K562 (cell line): ENCODE results near the gene DNAJB2. TPM values are rescaled to one million over a fixed set of nuclear protein-coding genes. Genes with fewer than 3 reads are reported as not detected.

Experiments
- CHD4 ChIP-seq: fragments of 200-600 bp; sonication (generic); IDR thresholded peaks from 3 replicates; pipeline ENCODE4 v1.6.1; 2012; ENCODE audit warnings: low read depth, mild to moderate bottlenecking, mixed read lengths, low read length, inconsistent platforms; ENCODE audit not compliant: insufficient read depth, insufficient replicate concordance, poor library complexity, severe bottlenecking
- PML ChIP-seq: IDR thresholded peaks from 2 replicates; pipeline ENCODE4 v1.6.1; 2012; ENCODE audit warnings: low read length, inconsistent platforms
- RAD21 ChIP-seq, 2 experiments: fragments of 250-450 bp in 1 of 2; fragments of 450-650 bp in 1 of 2; sonication (Bioruptor Pico) in 1 of 2; formaldehyde crosslinking in 1 of 2; IDR thresholded peaks in 1 of 2; conservative IDR thresholded peaks in 1 of 2; 2 replicates each; pipeline versions ENCODE4 v1.4.0 to v1.8.0; 2020 to 2022; ENCODE audit warnings: mild to moderate bottlenecking in 2 of 2, moderate library complexity in 1 of 2
- ZC3H8 ChIP-seq: fragments of 450-650 bp; IDR thresholded peaks from 2 replicates; pipeline ENCODE4 v1.6.1; 2017
- ZNF512 ChIP-seq: IDR thresholded peaks from 2 replicates; pipeline ENCODE4 v1.6.1; 2016; ENCODE audit warnings: missing genetic modification characterization, missing compliant biosample characterization
- ZNF668 ChIP-seq: fragments of 250-450 bp; sonication (Bioruptor Pico); IDR thresholded peaks from 2 replicates; pipeline ENCODE4 v1.8.0; 2022; ENCODE audit warnings: mild to moderate bottlenecking, inconsistent platforms
- polyA plus RNA-seq, 8 experiments: library from polyadenylated mRNA; depleted of rRNA in 4 of 8; stranded (reverse) in 5 of 8; unstranded in 3 of 8; fragments of >200 nt; fragmentation: Nextera tagmentation in 2 of 8; fragmentation: Illumina TruSeq in 1 of 8; extraction: Ambion mirVana in 2 of 8; extraction: Trizol in 1 of 8; gene quantifications; 2 replicates each; pipeline versions ENCODE4 v1.2.1 to v1.2.3, GENCODE V29; 2011 to 2014; ENCODE audit warnings: inconsistent platforms in 1 of 8, missing spikeins in 1 of 8
- total RNA-seq, 7 experiments: library from RNA; depleted of rRNA in 6 of 7; stranded (reverse); fragments of >200 nt in 6 of 7; fragmentation: Illumina TruSeq in 2 of 7; extraction: Trizol in 2 of 7; gene quantifications; 2 replicates each; pipeline versions ENCODE4 v1.2.1 to v1.2.3, GENCODE V29; 2011 to 2021; ENCODE audit warnings: low replicate concordance in 1 of 7
- TF ChIP-seq, protein P1 (sequence below): sonication (generic); formaldehyde crosslinking; IDR thresholded peaks from 2 replicates; pipeline ENCODE4 v1.8.1; 2023; ENCODE audit warnings: mild to moderate bottlenecking, missing genetic modification reagents, moderate library complexity
- TF ChIP-seq, protein P2 (sequence below): sonication (generic); formaldehyde crosslinking; IDR thresholded peaks from 2 replicates; pipeline ENCODE4 v1.8.1; 2023; ENCODE audit warnings: missing genetic modification reagents, mild to moderate bottlenecking, borderline replicate concordance
- TF ChIP-seq, protein P3 (sequence below), 2 experiments: fragments of 250-450 bp in 1 of 2; fragments of 450-650 bp in 1 of 2; sonication (Bioruptor Pico) in 1 of 2; IDR thresholded peaks; 2 replicates each; pipeline versions ENCODE4 v1.6.1 to v1.8.0; 2016 to 2021; ENCODE audit warnings: mild to moderate bottlenecking in 2 of 2, moderate library complexity in 2 of 2, missing compliant biosample characterization in 1 of 2, missing genetic modification characterization in 1 of 2
- TF ChIP-seq, protein P4 (sequence below): fragments of 250-450 bp; sonication (Bioruptor Pico); IDR thresholded peaks from 2 replicates; pipeline ENCODE4 v1.8.0; 2022; ENCODE audit warnings: inconsistent platforms, mild to moderate bottlenecking, moderate library complexity, borderline replicate concordance
- TF ChIP-seq, protein P5 (sequence below): fragments of 450-650 bp; IDR thresholded peaks from 2 replicates; pipeline ENCODE4 v1.6.1; 2014; ENCODE audit warnings: low read depth, mild to moderate bottlenecking, moderate library complexity, borderline replicate concordance

The DNAJB2 gene
- total and polyA plus RNA-seq, 9 of the 15 experiments (the other 6 are each of a cell fraction or from before 2014, with no cell fraction given) = 0.08 to 3.0 (median 2.2) TPM; not detected in 1

DNA sequence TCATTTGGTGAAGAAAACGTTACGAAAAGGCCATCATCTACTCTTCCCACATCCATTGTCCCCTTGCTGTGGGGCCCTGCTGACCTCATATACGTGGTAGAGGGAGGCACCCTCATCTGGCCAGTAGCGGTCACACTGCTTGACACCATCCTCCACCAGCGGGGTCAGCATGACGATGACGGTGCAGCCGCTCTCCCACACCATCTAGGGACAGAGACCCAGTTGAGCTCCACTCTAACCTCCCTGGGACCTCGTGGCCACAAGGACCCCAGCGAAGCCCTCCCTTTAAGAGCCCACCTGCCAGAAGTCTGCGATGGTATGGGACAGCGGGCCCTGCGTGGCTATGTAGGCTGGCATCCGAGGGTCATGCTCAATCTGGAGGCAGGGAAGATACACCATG lies 17.0 kb downstream of the DNAJB2 start (continued):
- TF ChIP-seq, protein P1, sequence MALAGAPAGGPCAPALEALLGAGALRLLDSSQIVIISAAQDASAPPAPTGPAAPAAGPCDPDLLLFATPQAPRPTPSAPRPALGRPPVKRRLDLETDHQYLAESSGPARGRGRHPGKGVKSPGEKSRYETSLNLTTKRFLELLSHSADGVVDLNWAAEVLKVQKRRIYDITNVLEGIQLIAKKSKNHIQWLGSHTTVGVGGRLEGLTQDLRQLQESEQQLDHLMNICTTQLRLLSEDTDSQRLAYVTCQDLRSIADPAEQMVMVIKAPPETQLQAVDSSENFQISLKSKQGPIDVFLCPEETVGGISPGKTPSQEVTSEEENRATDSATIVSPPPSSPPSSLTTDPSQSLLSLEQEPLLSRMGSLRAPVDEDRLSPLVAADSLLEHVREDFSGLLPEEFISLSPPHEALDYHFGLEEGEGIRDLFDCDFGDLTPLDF (CRISPR knock-in tag) = no peak
- no peak for TF ChIP-seq CHD4
- TF ChIP-seq PML = no peak
- TF ChIP-seq, protein P2, sequence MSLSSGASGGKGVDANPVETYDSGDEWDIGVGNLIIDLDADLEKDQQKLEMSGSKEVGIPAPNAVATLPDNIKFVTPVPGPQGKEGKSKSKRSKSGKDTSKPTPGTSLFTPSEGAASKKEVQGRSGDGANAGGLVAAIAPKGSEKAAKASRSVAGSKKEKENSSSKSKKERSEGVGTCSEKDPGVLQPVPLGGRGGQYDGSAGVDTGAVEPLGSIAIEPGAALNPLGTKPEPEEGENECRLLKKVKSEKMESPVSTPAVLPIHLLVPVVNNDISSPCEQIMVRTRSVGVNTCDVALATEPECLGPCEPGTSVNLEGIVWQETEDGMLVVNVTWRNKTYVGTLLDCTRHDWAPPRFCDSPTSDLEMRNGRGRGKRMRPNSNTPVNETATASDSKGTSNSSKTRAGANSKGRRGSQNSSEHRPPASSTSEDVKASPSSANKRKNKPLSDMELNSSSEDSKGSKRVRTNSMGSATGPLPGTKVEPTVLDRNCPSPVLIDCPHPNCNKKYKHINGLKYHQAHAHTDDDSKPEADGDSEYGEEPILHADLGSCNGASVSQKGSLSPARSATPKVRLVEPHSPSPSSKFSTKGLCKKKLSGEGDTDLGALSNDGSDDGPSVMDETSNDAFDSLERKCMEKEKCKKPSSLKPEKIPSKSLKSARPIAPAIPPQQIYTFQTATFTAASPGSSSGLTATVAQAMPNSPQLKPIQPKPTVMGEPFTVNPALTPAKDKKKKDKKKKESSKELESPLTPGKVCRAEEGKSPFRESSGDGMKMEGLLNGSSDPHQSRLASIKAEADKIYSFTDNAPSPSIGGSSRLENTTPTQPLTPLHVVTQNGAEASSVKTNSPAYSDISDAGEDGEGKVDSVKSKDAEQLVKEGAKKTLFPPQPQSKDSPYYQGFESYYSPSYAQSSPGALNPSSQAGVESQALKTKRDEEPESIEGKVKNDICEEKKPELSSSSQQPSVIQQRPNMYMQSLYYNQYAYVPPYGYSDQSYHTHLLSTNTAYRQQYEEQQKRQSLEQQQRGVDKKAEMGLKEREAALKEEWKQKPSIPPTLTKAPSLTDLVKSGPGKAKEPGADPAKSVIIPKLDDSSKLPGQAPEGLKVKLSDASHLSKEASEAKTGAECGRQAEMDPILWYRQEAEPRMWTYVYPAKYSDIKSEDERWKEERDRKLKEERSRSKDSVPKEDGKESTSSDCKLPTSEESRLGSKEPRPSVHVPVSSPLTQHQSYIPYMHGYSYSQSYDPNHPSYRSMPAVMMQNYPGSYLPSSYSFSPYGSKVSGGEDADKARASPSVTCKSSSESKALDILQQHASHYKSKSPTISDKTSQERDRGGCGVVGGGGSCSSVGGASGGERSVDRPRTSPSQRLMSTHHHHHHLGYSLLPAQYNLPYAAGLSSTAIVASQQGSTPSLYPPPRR = no peak
- TF ChIP-seq ZNF512 = no peak
- TF ChIP-seq RAD21 (CRISPR knock-in tag; conservative IDR thresholded peaks at IDR 0.05 in 1 of 2, IDR thresholded peaks at IDR 0.05 in 1 of 2) = peak in 1 of 2 experiments; percentile 25; a peak in 2 of 4 replicates
- TF ChIP-seq, protein P3, sequence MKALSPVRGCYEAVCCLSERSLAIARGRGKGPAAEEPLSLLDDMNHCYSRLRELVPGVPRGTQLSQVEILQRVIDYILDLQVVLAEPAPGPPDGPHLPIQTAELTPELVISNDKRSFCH (CRISPR knock-in tag; IDR thresholded peaks at IDR 0.05) = no peak
- TF ChIP-seq, protein P3 (tag; IDR thresholded peaks at IDR 0.05) = no peak
- TF ChIP-seq ZC3H8 = no peak
- no peak for TF ChIP-seq ZNF668 (CRISPR knock-in tag)
- TF ChIP-seq, protein P4, sequence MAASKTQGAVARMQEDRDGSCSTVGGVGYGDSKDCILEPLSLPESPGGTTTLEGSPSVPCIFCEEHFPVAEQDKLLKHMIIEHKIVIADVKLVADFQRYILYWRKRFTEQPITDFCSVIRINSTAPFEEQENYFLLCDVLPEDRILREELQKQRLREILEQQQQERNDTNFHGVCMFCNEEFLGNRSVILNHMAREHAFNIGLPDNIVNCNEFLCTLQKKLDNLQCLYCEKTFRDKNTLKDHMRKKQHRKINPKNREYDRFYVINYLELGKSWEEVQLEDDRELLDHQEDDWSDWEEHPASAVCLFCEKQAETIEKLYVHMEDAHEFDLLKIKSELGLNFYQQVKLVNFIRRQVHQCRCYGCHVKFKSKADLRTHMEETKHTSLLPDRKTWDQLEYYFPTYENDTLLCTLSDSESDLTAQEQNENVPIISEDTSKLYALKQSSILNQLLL = no peak
- TF ChIP-seq, protein P5, sequence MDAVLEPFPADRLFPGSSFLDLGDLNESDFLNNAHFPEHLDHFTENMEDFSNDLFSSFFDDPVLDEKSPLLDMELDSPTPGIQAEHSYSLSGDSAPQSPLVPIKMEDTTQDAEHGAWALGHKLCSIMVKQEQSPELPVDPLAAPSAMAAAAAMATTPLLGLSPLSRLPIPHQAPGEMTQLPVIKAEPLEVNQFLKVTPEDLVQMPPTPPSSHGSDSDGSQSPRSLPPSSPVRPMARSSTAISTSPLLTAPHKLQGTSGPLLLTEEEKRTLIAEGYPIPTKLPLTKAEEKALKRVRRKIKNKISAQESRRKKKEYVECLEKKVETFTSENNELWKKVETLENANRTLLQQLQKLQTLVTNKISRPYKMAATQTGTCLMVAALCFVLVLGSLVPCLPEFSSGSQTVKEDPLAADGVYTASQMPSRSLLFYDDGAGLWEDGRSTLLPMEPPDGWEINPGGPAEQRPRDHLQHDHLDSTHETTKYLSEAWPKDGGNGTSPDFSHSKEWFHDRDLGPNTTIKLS = no peak
